ENCODE measurements around the gene KLF11. TPM values are rescaled to one million over a fixed set of nuclear protein-coding genes. Genes with fewer than 3 reads are reported as not detected.
"Not testable (repeated sequence)": the region's sequence is repeated elsewhere in the genome, so short reads cannot be mapped to it uniquely, and the experiment has no call there.

KLF11 gene
- total and polyA plus RNA-seq, 2 donors (not counting 1 experiment from before 2014, with no cell fraction given) = 5.9 to 6.8 TPM

DNA sequence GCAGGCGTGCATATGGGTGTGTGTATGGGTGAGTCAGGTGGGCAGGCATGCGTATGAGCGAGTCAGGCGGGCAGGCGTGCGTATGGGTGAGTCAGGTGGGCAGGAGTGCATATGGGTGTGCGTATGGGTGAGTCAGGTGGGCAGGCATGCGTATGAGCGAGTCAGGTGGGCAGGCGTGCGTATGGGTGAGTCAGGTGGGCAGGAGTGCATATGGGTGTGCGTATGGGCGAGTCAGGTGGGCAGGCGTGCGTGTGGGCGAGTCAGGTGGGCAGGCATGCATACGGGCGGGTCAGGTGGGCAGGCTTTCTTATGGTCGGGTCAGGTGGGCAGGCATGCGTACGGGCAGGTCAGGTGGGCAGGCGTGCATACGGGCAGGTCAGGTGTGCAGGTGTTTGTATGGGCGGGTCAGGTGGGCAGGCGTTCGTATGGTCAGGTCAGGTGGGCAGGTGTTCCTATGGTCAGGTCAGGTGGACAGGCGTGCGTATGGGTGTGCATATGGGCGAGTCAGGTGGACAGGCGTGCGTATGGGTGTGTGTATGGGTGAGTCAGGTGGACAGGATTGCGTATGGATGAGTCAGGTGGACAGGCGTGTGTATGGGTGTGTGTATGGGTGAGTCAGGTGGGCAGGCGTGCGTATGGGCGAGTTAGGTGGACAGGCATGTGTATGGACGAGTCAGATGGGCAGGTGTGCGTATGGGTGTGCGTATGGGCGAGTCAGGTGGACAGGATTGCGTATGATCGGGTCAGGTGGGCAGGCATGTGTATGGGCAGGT, 28.7 kb upstream of the KLF11 start:
- no peak for TF ChIP-seq EZH2 (IDR thresholded peaks at IDR 0.05; ENCODE audit: low read length, missing control alignments)
- TF ChIP-seq, protein P1, sequence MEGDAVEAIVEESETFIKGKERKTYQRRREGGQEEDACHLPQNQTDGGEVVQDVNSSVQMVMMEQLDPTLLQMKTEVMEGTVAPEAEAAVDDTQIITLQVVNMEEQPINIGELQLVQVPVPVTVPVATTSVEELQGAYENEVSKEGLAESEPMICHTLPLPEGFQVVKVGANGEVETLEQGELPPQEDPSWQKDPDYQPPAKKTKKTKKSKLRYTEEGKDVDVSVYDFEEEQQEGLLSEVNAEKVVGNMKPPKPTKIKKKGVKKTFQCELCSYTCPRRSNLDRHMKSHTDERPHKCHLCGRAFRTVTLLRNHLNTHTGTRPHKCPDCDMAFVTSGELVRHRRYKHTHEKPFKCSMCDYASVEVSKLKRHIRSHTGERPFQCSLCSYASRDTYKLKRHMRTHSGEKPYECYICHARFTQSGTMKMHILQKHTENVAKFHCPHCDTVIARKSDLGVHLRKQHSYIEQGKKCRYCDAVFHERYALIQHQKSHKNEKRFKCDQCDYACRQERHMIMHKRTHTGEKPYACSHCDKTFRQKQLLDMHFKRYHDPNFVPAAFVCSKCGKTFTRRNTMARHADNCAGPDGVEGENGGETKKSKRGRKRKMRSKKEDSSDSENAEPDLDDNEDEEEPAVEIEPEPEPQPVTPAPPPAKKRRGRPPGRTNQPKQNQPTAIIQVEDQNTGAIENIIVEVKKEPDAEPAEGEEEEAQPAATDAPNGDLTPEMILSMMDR (conservative IDR thresholded peaks at IDR 0.05 in 1 of 2, IDR thresholded peaks at IDR 0.05 in 1 of 2; ENCODE audit: low read depth in 1 of 2, low read length in 2 of 2) = no peak
- Histone ChIP-seq H3K27me3 (ENCODE audit: control insufficient read depth, insufficient read depth, low read length) (no peaks in the 10 kb centered on the region), H3K9ac (ENCODE audit: insufficient read depth, low read length) (no peak overlapping the region), H3K4me3 (replicated peaks in 1 of 4; ENCODE audit: control extremely low read depth in 1 of 4, insufficient read depth in 1 of 4, low read depth in 3 of 4, low read length in 4 of 4) (no peak overlapping the region), H4K20me1 (ENCODE audit: control insufficient read depth, extremely low read depth, insufficient read depth, low read length) (no peaks in the 10 kb centered on the region), H2AFZ (ENCODE audit: low read length) (no peak overlapping the region), H3K79me2 (ENCODE audit: control insufficient read depth, insufficient read depth, low read length) (no peaks in the 10 kb centered on the region), H3K4me2 (ENCODE audit: extremely low read depth, insufficient read depth, low read length) (no peak overlapping the region), H3K27ac (ENCODE audit: insufficient read depth, low read length) (no peak overlapping the region), H3K36me3 (ENCODE audit: control insufficient read depth, insufficient read depth, low read length) (no peaks in the 10 kb centered on the region), H3K4me1 (ENCODE audit: control insufficient read depth, extremely low read depth, insufficient read depth, low read length) (peaks cover 9% of the 10 kb centered on the region), H3K9me3 (ENCODE audit: control insufficient read depth, insufficient read depth, low read depth, low read length) (no peaks in the 10 kb centered on the region)
- no peak for DNase-seq (ENCODE audit: low read depth in 2 of 2)

DNA sequence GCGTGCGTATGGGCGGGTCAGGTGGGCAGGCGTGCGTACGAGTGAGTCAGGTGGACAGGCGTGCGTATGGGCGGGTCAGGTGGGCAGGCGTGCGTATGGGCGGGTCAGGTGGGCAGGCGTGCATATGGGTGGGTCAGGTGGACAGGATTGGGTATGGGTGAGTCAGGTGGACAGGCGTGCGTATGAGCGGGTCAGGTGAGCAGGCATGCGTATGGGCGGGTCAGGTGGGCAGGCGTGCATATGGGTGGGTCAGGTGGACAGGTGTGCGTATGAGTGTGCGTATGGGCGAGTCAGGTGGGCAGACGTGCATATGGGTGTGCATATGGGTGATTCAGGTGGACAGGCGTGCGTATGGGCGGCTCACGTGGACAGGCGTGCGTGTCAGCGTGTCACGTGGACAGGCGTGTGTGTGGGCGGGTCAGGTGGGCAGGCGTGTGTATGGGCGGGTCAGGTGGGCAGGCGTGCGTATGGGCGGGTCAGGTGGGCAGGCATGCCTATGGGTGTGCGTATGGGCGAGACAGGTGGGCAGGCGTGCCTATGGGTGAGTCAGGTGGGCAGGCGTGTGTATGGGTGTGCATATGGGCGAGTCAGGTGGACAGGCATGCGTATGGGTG, 27.9 kb upstream of the KLF11 start:
- not testable (repeated sequence) for H3K79me2 ChIP-seq (ENCODE audit: control insufficient read depth, insufficient read depth, low read length); H3K36me3 ChIP-seq (ENCODE audit: control insufficient read depth, insufficient read depth, low read length); H3K27ac ChIP-seq (ENCODE audit: insufficient read depth, low read length); H3K4me1 ChIP-seq (ENCODE audit: control insufficient read depth, extremely low read depth, insufficient read depth, low read length); DNase-seq (ENCODE audit: low read depth in 2 of 2); H3K9ac ChIP-seq (ENCODE audit: insufficient read depth, low read length); H3K4me2 ChIP-seq (ENCODE audit: extremely low read depth, insufficient read depth, low read length); H3K27me3 ChIP-seq (ENCODE audit: control insufficient read depth, insufficient read depth, low read length); H3K4me3 ChIP-seq (replicated peaks in 1 of 4; ENCODE audit: control extremely low read depth in 1 of 4, insufficient read depth in 1 of 4, low read depth in 3 of 4, low read length in 4 of 4); H4K20me1 ChIP-seq (ENCODE audit: control insufficient read depth, extremely low read depth, insufficient read depth, low read length); H2AFZ ChIP-seq (ENCODE audit: low read length); H3K9me3 ChIP-seq (ENCODE audit: control insufficient read depth, insufficient read depth, low read depth, low read length)

DNA sequence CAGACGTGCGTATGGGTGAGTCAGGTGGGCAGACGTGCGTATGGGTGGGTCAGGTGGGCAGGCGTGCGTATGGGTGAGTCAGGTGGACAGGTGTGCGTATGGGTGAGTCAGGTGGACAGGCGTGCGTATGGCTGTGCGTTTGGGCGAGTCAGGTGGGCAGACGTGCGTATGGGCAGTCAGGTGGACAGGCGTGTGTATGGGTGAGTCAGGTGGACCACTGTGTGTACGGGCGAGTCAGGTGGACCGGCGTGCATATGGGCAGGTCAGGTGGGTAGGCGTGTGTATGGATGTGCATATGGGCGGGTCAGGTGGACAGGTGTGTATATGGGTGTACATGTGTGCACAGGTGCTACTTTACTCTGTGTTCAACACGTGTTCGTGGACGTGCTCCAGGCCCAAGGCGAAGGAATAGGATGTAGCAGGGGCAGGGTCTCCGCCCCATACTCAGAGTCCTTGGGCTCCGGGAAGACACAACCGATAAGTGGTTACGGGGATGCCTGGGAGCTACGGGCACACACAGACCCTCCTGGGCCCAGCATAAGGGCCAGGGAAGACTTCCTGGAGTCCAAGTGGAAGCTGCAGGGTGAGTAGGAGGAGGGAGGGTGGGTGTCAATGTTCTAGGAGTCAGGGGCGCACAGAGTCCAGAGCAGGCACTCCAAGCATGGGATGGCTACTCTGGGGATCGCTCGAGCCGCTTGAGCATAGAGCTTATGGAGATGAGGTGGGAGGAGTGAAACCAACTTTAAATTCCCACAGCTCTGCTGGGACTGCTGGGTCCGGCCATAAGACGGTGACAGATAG, 27.1 kb upstream of the KLF11 start:
- H3K9ac ChIP-seq (ENCODE audit: insufficient read depth, low read length) = no peak overlapping the region
- H3K36me3 ChIP-seq (ENCODE audit: control insufficient read depth, insufficient read depth, low read length) = no peaks in the 10 kb centered on the region
- no peak overlapping the region for H3K4me2 ChIP-seq (ENCODE audit: extremely low read depth, insufficient read depth, low read length)
- TF ChIP-seq EZH2 (IDR thresholded peaks at IDR 0.05; ENCODE audit: low read length, missing control alignments) = no peak
- TF ChIP-seq, protein P1 (conservative IDR thresholded peaks at IDR 0.05 in 1 of 2, IDR thresholded peaks at IDR 0.05 in 1 of 2; ENCODE audit: low read depth in 1 of 2, low read length in 2 of 2) = no peak
- no peaks in the 10 kb centered on the region for H3K4me1 ChIP-seq (ENCODE audit: control insufficient read depth, extremely low read depth, insufficient read depth, low read length)
- H3K27ac ChIP-seq (ENCODE audit: insufficient read depth, low read length) = no peak overlapping the region
- no peak overlapping the region for H2AFZ ChIP-seq (ENCODE audit: low read length)
- H3K4me3 ChIP-seq (replicated peaks in 1 of 4; ENCODE audit: control extremely low read depth in 1 of 4, insufficient read depth in 1 of 4, low read depth in 3 of 4, low read length in 4 of 4) = no peak overlapping the region
- no peaks in the 10 kb centered on the region for H3K9me3 ChIP-seq (ENCODE audit: control insufficient read depth, insufficient read depth, low read depth, low read length)
- no peaks in the 10 kb centered on the region for H4K20me1 ChIP-seq (ENCODE audit: control insufficient read depth, extremely low read depth, insufficient read depth, low read length)
- H3K27me3 ChIP-seq (ENCODE audit: control insufficient read depth, insufficient read depth, low read length) = no peaks in the 10 kb centered on the region
- no peak for DNase-seq (ENCODE audit: low read depth in 2 of 2)
- no peaks in the 10 kb centered on the region for H3K79me2 ChIP-seq (ENCODE audit: control insufficient read depth, insufficient read depth, low read length)
